T-helper 22 cell (primary cell): ENCODE measurements around the gene ZBTB42.

Experiments used
- DNase-seq: peaks from one replicate; pipeline ENCODE4 v3.0.0-alpha.2; 2020; ENCODE audit warnings: low read depth

The ZBTB42 gene

GRCh38 chr14:104795781-104796686, 4.9 kb upstream of the ZBTB42 start:
- DNase-seq, result peak; percentile 40

- DNase-seq, result no peak
Observed at GRCh38 chr14:104796687-104797081, 4.2 kb upstream of the ZBTB42 start.

- no peak for DNase-seq
Observed at GRCh38 chr14:104797115-104798044, 3.5 kb upstream of the ZBTB42 start.

- DNase-seq, result no peak
Observed at GRCh38 chr14:104798300-104799243, 2.3 kb upstream of the ZBTB42 start.

GRCh38 chr14:104799244-104800014, 1.5 kb upstream of the ZBTB42 start:
- no peak for DNase-seq

GRCh38 chr14:104800015-104800770, 708 bp upstream of the ZBTB42 start:
- peak; percentile 75 for DNase-seq

GRCh38 chr14:104801520-104802393, 856 bp downstream of the ZBTB42 start:
- no peak for DNase-seq

GRCh38 chr14:104802394-104803184, 1.7 kb downstream of the ZBTB42 start:
- no peak for DNase-seq

GRCh38 chr14:104803280-104803911, 2.5 kb downstream of the ZBTB42 start:
- DNase-seq, result no peak

GRCh38 chr14:104803912-104804410, 3.1 kb downstream of the ZBTB42 start:
- DNase-seq, result no peak

- DNase-seq, result no peak
Observed at GRCh38 chr14:104804481-104805325, 3.8 kb downstream of the ZBTB42 start.

- no peak for DNase-seq
Observed at GRCh38 chr14:104805326-104805678, 4.4 kb downstream of the ZBTB42 start.

GRCh38 chr14:104805941-104806624, 5.2 kb downstream of the ZBTB42 start:
- DNase-seq, result no peak

- no peak for DNase-seq
Observed at GRCh38 chr14:104806625-104807465, 5.9 kb downstream of the ZBTB42 start.

GRCh38 chr14:104808456-104808855, 7.6 kb downstream of the ZBTB42 start:
- no peak for DNase-seq
